ENCODE results near the gene HIVEP2.

The HIVEP2 gene

DNA sequence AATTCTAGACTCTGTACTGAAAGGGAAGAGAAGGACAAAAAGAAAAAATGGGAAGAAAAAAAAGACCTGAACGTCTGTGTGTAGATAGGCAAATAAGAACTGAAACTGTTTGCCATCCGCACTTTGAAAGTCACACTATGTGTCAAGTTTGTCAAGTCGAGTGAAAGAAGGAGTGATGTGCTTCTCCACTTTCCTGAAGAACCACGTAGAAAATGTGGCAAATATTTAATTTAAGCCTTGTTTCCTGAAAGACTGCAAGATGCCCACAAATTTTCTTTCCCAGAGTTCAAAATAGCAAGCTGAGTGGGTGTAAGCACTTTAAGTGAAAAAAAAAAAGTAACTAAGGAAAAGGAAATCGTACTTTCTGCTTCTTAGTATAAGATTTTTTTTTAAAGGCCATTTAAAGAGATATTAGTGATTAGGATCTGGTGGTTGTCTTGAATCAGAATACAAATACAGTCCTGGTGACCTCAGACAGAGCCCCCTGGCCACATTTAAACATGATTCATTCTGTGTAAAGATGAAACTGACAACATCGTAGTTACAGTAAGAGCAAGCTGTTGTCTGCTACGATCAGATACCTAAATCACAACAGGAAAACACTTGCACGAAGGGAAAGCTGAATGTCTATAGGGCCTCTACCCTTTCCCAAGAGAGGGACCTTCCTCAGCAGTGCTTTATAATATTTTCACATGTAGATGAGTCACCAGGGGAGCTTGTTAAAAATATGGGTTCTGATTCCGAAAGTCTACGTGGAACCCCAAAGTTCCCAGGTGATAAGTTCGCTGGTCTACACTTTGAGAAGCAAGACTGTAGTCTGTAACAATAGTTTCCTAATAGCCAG lies 102.3 kb downstream of the HIVEP2 start:
- no peak for DNase-seq (ENCODE audit: low read depth)

DNA sequence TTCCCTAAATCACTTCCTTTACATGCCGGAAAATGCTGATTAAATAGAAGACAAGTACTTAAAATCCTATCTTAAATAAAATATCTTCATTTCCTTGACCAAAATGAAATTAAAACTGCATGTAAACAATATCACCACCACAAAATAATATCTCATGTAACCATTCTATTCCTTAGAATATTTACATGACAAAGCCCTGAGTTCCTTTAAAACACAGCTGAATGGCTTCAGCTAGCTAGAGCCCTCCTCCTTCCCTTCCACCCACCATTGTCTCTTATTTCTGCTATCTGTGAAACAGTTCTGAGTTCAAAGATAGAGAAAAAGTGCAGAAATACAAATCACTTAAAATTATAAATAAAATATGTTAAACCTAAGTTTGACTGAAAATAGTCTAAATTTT lies 103.1 kb downstream of the HIVEP2 start:
- no peak for DNase-seq (ENCODE audit: low read depth)

DNA sequence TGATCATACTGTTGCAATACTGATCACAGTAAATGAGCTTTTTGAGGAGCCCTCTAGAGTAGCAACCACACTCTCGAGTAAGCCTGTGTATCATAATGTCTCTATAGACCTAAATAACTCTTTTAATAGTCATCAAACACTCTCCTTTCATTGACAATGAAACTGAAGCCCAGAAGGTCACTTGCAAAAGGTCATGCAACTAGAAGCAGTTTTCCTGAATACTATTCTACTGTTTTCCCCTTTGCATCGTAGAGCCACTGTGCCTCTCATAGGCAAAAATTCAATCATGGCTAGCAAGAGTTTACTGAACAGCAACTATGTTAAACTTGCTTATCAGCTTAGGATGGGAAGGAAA lies 105.3 kb downstream of the HIVEP2 start:
- DNase-seq (ENCODE audit: low read depth): no peak

DNA sequence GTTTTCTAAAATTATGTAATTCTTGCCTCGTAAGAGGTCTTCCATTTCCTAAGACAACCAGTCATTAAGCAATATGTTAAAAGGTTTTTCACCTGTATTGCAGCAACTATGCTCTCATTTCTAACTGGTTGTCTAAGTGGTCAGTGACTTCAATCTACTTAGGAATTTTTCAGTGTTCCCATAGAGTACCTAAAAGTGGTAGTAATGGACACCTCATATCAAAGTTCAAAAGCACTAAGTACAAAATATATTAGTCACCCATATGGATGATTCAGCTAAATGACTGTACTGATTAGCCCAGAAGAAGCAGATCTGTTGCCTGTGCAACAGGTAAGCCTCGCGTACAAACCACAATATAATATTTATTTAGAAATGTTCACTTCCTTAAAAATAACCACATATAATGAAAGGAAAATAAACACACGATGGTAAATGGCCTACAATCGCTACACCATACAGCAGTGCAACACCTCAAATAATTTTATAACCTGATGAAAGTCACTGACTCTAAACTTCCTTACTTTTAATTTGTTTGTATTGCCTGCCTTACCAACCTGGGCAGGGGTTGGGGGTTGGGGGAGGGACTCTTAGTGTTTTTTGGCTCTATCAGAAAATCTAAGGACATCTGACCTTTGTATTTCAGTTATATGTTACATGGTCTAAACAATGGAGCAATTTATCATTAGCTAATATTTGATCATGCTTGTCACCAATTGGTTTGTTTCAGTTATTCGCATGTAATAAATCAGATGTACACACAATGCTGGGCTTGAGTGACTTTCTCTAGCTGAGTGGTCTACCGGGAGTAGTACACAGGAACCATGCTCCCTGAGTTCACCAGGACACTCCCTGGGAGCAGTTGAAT lies 105.9 kb downstream of the HIVEP2 start:
- no peak for DNase-seq (ENCODE audit: low read depth)

DNA sequence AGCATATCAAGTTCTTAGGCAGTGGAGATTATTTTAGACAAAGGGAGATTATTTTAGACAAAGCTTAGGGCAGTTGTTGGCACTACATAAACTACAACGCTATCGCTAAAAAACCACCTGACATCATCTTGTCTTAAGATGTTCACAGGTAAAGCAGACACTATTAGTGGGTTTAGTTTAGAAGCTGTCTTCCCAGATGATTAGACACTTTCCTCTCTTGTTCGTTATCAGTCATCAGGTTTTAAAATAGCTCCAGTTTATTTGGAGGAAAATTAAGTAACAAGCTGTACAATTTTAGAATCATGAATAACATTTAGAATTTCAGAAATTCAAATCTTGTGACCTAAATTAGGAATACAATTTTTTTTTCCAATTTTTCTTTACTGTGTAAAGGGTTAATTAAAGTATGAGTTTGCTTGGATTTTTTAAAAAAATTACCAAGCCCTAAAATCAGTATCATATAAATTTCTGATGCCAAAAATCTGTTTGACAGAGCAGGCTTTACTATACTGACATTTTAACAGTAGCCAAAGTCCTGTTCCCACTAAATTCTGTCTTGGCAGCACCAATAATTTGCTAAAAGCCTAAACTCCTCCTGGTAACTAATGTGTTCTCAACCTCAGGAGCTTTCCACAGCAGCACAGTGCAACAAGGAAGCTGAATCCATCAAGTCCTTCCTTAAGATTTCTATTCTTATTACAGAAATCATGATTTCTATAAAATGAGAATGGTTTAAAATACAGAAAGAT lies 109.0 kb downstream of the HIVEP2 start:
- DNase-seq (ENCODE audit: low read depth): no peak

DNA sequence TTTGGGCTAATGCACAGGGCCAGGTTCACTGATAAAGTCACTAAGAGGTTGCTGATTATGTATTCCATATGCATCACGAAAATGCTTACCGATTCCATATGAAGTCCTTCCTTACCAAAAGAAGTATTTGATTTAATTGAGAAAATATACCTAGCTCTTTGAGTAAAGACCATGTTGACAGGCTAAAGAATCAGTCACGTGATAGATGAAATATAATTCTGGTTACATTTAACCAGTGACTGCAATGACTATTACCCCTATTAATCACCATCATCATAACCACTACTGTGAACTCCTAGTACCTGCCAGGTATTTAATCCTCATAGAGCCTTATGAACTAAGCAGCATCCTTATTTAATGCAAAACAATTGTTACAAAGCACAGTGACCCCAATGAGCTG lies 110.1 kb downstream of the HIVEP2 start:
- DNase-seq (ENCODE audit: low read depth): no peak

DNA sequence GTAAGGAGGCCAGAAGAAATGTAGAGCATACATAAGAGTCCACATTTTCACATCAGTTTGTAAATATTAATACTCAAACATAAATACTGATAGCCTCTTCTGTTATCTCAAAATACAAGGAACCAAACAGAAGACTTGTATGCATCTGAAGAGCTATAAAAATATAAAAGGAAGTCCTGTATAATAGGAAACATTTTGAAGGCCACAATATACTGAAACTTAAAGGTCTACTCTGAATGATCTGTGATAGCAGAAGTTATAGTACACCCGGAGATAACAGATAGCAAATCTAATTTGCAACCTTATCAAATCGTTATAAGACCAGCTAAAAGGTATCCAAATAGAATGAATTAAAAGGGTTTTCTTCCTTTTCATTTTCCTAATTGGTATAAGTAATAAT lies 111.2 kb downstream of the HIVEP2 start:
- DNase-seq (ENCODE audit: low read depth): no peak

DNA sequence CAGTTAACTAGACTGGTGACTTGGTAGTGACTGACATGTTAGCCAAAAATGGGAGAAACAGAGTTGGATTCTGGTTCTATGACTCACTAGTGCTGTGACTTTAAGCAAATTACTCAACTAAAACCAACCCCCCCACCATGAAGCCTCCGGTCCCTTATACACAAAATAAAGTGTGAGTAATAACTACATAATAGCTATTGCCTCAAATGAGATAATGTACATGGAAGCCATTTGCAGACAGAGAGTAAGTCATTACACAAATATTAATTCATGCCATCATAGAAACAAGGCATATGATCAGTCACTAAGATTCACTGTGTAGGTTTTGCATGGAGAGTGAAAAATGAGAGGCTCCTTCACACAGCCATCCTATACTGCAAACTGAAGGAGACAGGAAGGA lies 111.9 kb downstream of the HIVEP2 start:
- DNase-seq (ENCODE audit: low read depth): no peak

DNA sequence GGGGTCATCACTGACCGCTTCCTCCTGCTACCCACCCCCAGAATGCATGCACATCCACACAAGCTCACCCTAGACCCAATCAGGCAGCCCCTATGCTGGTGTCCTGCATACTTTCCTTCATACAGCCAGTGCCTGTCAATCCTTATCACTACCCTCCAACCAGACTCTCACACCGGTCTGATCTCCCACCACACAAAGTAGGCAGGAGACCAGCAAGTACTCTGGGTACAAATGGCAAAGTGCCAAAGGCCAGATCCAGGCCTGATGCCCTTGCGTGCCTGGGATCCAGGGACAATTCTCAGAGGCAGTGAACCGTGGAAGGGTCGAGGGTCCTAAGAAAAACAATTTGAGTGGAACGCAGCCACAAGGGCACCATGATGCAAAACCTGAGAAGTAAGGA lies 114.2 kb downstream of the HIVEP2 start:
- DNase-seq (ENCODE audit: low read depth): no peak

DNA sequence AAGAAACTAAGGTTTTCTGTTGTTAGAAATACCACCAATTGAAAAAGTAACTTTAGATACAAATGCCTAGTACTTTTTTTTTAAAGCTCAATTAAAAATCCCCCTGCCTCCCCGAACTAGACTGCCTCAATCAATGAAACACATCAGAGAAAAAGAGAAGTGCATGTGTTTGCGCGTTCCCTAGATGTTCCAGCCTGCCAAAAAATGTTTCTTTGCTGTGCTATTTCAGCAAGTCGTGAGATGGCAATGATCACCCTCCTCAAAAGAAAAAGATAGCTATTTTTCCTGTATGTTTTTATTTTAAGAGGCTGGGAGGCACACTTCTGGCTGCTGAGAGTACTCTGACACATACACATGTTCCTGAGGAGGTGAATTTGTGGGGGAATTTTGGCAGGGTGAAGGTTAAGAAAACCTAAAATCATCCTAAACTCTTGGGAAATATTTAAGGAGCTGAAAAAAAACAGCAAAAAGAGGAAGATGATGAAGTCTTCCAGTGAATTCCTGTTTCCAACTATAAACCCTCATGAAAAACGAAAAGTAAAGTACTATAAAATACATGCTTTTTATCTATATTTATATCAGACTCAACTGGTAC lies 114.8 kb downstream of the HIVEP2 start:
- no peak for DNase-seq (ENCODE audit: low read depth)

DNA sequence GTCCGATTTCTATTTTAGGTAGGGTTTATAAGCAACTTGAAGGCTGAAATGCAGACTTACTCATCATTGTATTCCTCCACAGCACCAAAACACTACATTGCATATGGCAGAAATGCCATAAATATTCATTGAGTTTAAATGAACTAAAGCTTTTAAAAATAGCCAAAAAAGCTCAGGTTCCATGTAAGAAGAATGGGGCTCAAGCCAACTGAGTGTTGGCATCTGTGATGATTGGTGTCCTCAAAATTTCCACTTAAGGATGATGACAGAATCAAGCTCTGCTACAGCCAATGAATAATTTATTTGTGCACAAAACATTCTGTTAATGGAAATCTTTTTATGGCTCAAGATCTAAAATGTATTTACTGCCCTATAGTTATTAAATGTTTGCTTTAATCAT lies 115.4 kb downstream of the HIVEP2 start:
- DNase-seq (ENCODE audit: low read depth): no peak

DNA sequence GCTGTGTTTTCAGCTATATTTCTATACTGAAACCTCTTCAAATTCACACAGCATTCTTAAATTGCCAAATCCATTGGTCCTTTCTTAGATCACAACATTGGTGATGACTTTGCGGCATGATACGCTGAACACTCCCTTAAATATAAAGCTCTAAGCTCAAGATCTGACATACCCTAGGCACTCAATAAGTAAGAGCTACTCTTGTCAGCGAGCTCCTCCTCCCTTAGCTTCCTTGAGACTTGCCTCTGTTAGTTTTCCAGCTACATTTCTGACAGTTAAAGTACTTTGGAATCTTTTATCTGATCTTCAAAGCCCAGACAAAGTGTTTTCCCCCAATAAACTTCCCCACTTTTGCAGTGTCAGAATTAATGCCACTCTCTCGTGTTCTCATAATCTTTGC lies 117.0 kb downstream of the HIVEP2 start:
- DNase-seq (ENCODE audit: low read depth): no peak

DNA sequence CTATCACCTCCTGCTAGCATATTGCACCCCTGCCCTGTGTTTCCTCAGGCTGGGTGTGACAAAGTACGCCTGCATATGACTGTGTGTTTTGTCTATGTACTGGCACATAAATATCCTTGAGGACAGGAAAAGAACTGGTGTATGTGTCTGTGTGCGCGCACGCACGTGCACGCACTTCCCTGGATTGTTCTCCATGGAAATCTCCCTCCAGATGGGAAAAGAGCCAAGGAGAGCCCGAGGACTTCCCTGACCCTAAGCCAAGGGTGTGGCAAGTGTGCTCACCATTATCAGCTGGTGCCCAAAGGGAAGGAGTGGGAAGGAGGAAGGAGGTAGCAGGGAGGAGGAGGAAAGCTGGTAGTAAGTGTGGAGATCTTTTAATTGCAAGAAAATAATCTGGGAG lies 117.6 kb downstream of the HIVEP2 start:
- no peak for DNase-seq (ENCODE audit: low read depth)

DNA sequence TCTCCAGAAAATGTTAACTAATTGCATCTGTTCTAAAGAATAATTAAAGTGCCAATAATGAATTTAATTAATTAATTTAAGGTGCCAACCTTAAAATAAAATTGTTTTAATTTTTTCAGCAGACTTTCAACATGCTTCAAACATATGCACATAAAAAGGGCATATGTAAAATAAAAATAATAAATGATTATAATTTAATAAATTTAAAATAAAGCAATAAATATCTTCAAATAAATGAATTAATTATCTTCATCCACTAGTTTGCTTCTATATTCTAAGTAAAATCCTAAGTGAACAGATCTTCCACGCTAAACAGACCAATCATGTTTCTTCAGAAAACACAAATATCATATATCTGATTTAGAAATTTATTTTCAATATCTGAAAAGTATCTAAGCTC lies 119.2 kb downstream of the HIVEP2 start:
- no peak for DNase-seq (ENCODE audit: low read depth)

DNA sequence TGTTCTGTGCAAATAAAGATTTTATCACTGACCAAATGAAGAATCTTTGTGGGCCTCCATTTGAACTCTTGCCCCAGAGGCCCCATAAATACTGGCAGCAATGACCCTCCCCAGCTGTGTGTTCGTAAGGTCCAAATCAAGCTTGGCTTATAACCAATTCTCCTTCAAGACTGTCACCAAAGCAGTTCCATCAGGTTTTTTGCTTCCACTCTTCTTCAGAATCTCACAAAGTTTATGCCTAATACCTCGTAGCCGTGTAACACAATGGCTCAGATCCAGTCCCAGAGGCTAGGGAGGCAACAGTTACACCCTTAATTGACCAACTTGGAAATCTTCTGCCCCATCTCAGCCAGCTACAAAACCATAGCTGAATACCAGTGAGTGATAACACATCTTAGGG lies 120.5 kb downstream of the HIVEP2 start:
- no peak for DNase-seq (ENCODE audit: low read depth)

DNA sequence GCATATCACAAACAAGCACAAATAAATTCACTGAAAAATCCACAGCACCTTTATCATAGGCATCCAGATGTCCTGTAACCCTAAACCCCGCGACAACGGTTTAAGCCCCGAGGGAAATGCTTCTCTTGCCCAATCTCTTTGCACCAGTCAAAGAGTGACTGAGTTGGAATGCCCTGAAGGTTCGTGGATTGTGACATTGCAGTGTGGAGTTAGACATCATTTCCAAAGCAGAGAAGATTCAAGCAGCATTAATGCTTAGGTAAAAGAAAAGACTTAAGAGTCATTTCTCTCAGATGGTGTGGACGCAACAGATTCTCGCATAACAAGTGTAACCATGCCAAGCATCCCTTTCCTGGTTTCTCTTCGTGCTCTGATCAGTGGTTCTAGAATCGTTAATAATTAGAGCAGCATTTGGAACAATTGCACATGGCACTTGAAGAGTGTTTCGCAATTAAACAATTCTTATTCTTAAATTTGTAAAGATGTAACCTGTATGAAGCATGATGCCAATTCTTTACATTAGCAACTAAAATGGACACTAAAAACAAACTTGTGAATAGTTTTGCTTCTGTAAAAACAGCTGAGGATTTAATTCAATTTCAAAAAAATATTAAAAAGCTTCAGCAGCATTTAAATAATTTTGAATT lies 121.6 kb downstream of the HIVEP2 start:
- DNase-seq (ENCODE audit: low read depth): no peak

DNA sequence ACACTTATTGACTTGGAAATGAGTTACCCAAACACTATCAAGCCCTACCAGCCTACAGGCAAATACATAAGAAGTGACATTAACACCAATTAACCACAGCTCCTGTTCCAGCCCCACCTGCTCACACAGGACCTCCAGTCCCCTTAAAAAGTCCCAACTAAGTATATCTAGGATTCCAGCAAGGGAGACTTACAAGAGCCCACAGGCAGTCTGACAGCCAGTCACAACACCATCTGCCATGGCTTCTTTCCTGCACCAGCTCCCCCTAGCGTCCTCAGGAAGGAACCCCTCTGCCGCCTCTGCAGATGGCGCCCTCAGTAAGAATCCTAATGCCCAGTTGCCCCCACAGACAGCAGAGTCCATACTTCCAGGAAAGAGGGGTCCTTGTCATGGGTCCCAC lies 122.1 kb downstream of the HIVEP2 start:
- no peak for DNase-seq (ENCODE audit: low read depth)

DNA sequence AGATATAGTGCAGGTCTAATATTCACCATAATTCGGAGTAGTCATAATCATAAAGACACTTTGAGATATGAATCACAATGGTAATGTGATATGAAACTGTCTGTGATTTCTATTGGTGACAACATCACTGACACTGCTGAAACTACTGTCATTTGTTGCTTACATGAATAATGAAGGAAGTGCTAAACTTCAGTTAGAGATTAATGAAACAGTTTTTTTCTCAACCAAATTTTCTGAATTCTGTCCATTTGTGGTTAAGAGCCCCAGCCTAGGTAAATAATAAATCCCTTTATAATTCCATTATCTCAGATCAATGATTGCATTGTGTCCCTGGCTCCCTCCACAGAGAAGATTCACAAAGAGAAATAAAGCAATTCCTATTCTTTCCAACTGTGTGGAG lies 122.6 kb downstream of the HIVEP2 start:
- DNase-seq (ENCODE audit: low read depth): no peak

DNA sequence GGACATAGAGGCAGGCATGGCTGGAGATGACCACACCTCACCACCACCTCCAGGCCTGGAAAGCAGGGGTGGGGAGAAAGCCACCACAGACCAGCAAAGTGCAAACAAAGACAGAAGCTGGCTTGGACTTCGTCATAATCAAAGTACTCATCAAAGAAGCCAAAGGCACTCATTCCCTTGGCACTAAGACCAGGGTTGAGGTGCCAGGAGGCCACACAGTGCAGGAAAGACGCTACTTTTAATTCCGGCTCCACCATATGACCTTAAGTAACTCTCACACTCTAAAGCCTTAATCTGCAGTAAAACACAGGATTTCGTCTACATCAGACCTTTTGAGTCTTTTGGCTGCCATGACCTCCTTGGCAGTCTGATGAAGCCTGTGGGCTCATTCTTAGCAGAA lies 123.1 kb downstream of the HIVEP2 start:
- DNase-seq (ENCODE audit: low read depth): no peak

DNA sequence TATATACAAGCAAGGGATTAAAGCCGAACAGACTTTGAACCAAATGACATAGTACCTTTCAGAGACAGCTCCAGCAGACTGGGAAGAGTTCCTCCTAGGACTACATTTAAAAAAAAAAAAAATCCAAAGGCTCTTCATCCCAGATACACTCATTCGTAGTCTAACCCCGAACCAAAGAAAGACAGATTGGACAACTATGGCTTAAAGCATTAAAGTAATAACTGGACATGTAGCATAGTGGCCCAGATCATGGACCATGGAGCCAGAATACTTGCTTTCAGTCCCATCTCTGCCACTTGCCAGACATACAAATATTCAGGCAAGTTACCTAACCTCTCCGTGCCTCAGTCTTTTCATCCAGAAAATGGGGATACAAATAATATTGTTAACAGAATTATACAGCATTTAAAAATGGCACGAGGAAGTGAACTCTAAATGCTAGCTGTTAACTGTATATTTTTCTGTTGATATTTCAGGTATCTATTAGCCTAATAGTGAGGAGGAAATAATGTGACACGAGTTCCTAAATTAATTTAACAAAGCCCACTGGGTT lies 123.7 kb downstream of the HIVEP2 start:
- DNase-seq (ENCODE audit: low read depth): no peak

DNA sequence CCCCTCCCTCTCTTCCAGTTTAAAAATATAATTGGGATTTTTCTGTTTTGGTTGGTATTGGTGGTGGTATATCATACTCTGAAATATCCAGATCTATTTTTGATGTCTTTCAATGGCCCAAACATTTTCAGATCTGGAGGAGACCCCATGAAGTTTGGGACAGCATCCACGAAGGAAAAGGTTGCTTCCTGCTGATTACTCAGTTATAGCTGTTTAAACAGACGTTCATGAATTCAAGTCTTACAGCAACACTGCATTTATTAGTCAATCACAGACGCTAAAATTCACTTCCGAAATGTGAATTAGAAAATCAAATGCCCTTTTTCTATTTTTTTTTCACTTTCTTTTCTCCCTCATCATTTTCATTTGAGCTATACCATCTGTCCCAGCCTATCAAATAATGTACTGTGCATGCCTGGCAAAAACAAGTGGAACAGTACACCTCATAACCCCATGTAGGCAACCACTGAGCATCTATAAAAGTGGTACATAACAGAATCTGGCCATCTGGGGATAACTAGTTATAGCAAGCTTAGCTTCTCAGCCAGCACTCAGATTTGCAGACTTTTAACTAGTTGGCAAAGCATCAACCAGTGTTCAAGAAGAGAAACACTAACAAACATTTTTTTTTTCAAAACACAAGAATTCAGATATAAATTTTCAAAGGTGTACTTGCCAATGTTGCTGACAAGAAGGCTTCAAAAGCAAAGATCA lies 124.5 kb downstream of the HIVEP2 start:
- no peak for DNase-seq (ENCODE audit: low read depth)

Measured in stimulated activated CD8-positive, alpha-beta memory T cell treated with anti-CD3 and anti-CD28 coated beads, Interleukin-15, amount 100 ng/mL, for 24 hours (primary cell).